B cell (primary cell): Measurements from ENCODE around the gene LDOC1.

Source experiments
- CTCF ChIP-seq: fragments of 200-600 bp; IDR thresholded peaks from one replicate; pipeline ENCODE4 v1.8.0; 2022; ENCODE audit warnings: antibody characterized with exemption, mild to moderate bottlenecking
- EZH2 ChIP-seq: IDR thresholded peaks from 2 replicates; pipeline ENCODE4 v1.6.1; 2012; ENCODE audit warnings: borderline replicate concordance, low read depth, mild to moderate bottlenecking, moderate library complexity, low read length; ENCODE audit not compliant: insufficient read depth, poor library complexity, severe bottlenecking

- no peak for TF ChIP-seq EZH2
- no peak for TF ChIP-seq CTCF
Observed at GRCh38 chrX:141142946-141143345, 34.0 kb downstream of the LDOC1 start.
